Trophoblast cell (in vitro differentiated cells and primary cell): ENCODE measurements around the gene PIP5K1C.

Source experiments
- DNase-seq, 2 donors: peaks; one replicate each; pipeline ENCODE4 v3.0.0-alpha.2; 2016
- H2AFZ ChIP-seq: 2 replicates; pipeline ENCODE4 v1.6.1; 2013; ENCODE audit warnings: low read length, moderate library complexity, mild to moderate bottlenecking; ENCODE audit not compliant: insufficient read depth, poor library complexity
- H2AK5ac ChIP-seq: 2 replicates; pipeline ENCODE4 v1.6.1; 2013; ENCODE audit warnings: mild to moderate bottlenecking, low read length
- H2BK120ac ChIP-seq: 2 replicates; pipeline ENCODE4 v1.6.1; 2013; ENCODE audit warnings: low read length, mild to moderate bottlenecking, moderate library complexity; ENCODE audit not compliant: insufficient read depth, poor library complexity
- H2BK12ac ChIP-seq: 2 replicates; pipeline ENCODE4 v1.6.1; 2013; ENCODE audit warnings: mild to moderate bottlenecking, low read length, moderate library complexity
- H2BK5ac ChIP-seq: 2 replicates; pipeline ENCODE4 v1.6.1; 2013; ENCODE audit warnings: low read length, low read depth, moderate library complexity, mild to moderate bottlenecking; ENCODE audit not compliant: poor library complexity
- H3K14ac ChIP-seq: 2 replicates; pipeline ENCODE4 v1.6.1; 2013; ENCODE audit warnings: mild to moderate bottlenecking, low read length
- H3K18ac ChIP-seq: 2 replicates; pipeline ENCODE4 v1.6.1; 2013; ENCODE audit warnings: mild to moderate bottlenecking, low read length
- H3K23ac ChIP-seq: 2 replicates; pipeline ENCODE4 v1.6.1; 2013; ENCODE audit warnings: low read length
- H3K27ac ChIP-seq: 2 replicates; pipeline ENCODE4 v1.5.1; 2013; ENCODE audit warnings: low read depth, mild to moderate bottlenecking, inconsistent platforms, low read length, moderate library complexity
- H3K27me3 ChIP-seq: 2 replicates; pipeline ENCODE4 v1.6.1; 2013; ENCODE audit warnings: inconsistent platforms, mild to moderate bottlenecking, low read length, moderate library complexity; ENCODE audit not compliant: insufficient read depth
- H3K36me3 ChIP-seq, 2 experiments: 1 replicate in 1 of 2; 2 replicates in 1 of 2; pipeline ENCODE4 v1.6.1; 2013; ENCODE audit warnings: low read length in 2 of 2, mild to moderate bottlenecking in 2 of 2, moderate library complexity in 1 of 2; ENCODE audit not compliant: insufficient read depth in 2 of 2, control insufficient read depth in 1 of 2
- H3K4ac ChIP-seq: 2 replicates; pipeline ENCODE4 v1.6.1; 2013; ENCODE audit warnings: low read depth, mild to moderate bottlenecking, low read length, moderate library complexity
- H3K4me1 ChIP-seq, 2 experiments: 1 replicate in 1 of 2; 2 replicates in 1 of 2; pipeline ENCODE4 v1.6.1; 2013; ENCODE audit warnings: low read length in 2 of 2, mild to moderate bottlenecking in 2 of 2, moderate library complexity in 1 of 2; ENCODE audit not compliant: insufficient read depth in 2 of 2, control insufficient read depth in 1 of 2
- H3K4me2 ChIP-seq: 2 replicates; pipeline ENCODE4 v1.6.1; 2013; ENCODE audit warnings: inconsistent platforms, mild to moderate bottlenecking, low read length, moderate library complexity
- H3K4me3 ChIP-seq: 2 replicates; pipeline ENCODE4 v1.5.1; 2013; ENCODE audit warnings: mild to moderate bottlenecking, low read depth, low read length, inconsistent platforms
- H3K79me1 ChIP-seq: one replicate; pipeline ENCODE4 v1.6.1; 2013; ENCODE audit warnings: low read length
- H3K79me2 ChIP-seq: 2 replicates; pipeline ENCODE4 v1.6.1; 2013; ENCODE audit warnings: low read length, mild to moderate bottlenecking; ENCODE audit not compliant: control insufficient read depth, insufficient read depth, poor library complexity
- H3K9ac ChIP-seq: 2 replicates; pipeline ENCODE4 v1.6.1; 2013; ENCODE audit warnings: mild to moderate bottlenecking, low read length
- H3K9me3 ChIP-seq: 2 replicates; pipeline ENCODE4 v1.6.1; 2013; ENCODE audit warnings: low read depth, mild to moderate bottlenecking, control low read depth, inconsistent platforms, low read length; ENCODE audit not compliant: insufficient read depth
- H4K12ac ChIP-seq: 2 replicates; pipeline ENCODE4 v1.6.1; 2013; ENCODE audit warnings: low read depth, mild to moderate bottlenecking, low read length, moderate library complexity
- H4K8ac ChIP-seq: 2 replicates; pipeline ENCODE4 v1.6.1; 2013; ENCODE audit warnings: low read depth, mild to moderate bottlenecking, low read length, moderate library complexity
- H4K91ac ChIP-seq: one replicate; pipeline ENCODE4 v1.6.1; 2013; ENCODE audit warnings: low read depth, mild to moderate bottlenecking, low read length, moderate library complexity
- WGBS: extraction: QIAGEN DNeasy Blood & Tissue Kit; methylation state at CpG from one replicate; pipeline ENCODE4 v1.1.7; 2013; ENCODE audit warnings: missing lambda C conversion rate; ENCODE audit not compliant: insufficient read length, insufficient coverage; ENCODE audit errors: extremely low coverage; 5-methylcytosine and 5-hydroxymethylcytosine counted together

The PIP5K1C gene

GRCh38 chr19:3678188-3678587 lies 22.1 kb downstream of the PIP5K1C start:
- no peak overlapping the region for H3K4me2 ChIP-seq
- WGBS = over 99% methylated on average over 3 of the region's 3 CpGs
- H3K14ac ChIP-seq = no peak overlapping the region
- H3K4me3 ChIP-seq = no peak overlapping the region
- no peak overlapping the region for H2BK5ac ChIP-seq
- no peak overlapping the region for H3K9ac ChIP-seq
- peaks cover 2% of the 10 kb centered on the region for H3K9me3 ChIP-seq
- H2AFZ ChIP-seq = no peak overlapping the region
- H3K23ac ChIP-seq = no peak overlapping the region
- H4K8ac ChIP-seq = no peak overlapping the region
- H2BK12ac ChIP-seq = no peak overlapping the region
- H3K79me2 ChIP-seq = peaks cover 3% of the 10 kb centered on the region
- no peak overlapping the region for H4K12ac ChIP-seq
- no peak overlapping the region for H3K18ac ChIP-seq
- no peak overlapping the region for H3K27ac ChIP-seq
- peaks cover 12 to 13% of the 10 kb centered on the region in 2 experiments for H3K4me1 ChIP-seq
- no peak overlapping the region for H2AK5ac ChIP-seq
- peaks cover 8% of the 10 kb centered on the region in 2 experiments for H3K36me3 ChIP-seq
- H3K27me3 ChIP-seq = no peaks in the 10 kb centered on the region
- H3K4ac ChIP-seq = no peak overlapping the region
- no peak overlapping the region for H4K91ac ChIP-seq
- no peak for DNase-seq
- H2BK120ac ChIP-seq = no peak overlapping the region
- H3K79me1 ChIP-seq = peaks cover 6% of the 10 kb centered on the region

GRCh38 chr19:3674784-3675543 lies 25.3 kb downstream of the PIP5K1C start:
- no peak overlapping the region for H2BK5ac ChIP-seq

GRCh38 chr19:3673506-3674439 lies 26.5 kb downstream of the PIP5K1C start:
- no CpG with 5 or more reads among the region's 34 CpGs for WGBS

More at GRCh38 chr19:3674784-3675543, 25.3 kb downstream of the PIP5K1C start:
- Histone ChIP-seq H3K4me1 (peaks cover 14 to 21% of the 10 kb centered on the region in 2 experiments), H4K8ac (no peak overlapping the region), H3K27ac (no peak overlapping the region), H3K14ac (no peak overlapping the region), H3K4me2 (no peak overlapping the region), H4K91ac (no peak overlapping the region), H3K4ac (no peak overlapping the region), H3K9me3 (no peaks in the 10 kb centered on the region), H2AFZ (no peak overlapping the region), H3K36me3 (peaks cover 7 to 8% of the 10 kb centered on the region in 2 experiments), H2AK5ac (no peak overlapping the region), H3K9ac (no peak overlapping the region), H3K79me2 (peaks cover 5% of the 10 kb centered on the region), H4K12ac (no peak overlapping the region), H3K4me3 (no peak overlapping the region), H3K18ac (no peak overlapping the region), H3K23ac (no peak overlapping the region), H3K79me1 (peaks cover 10% of the 10 kb centered on the region), H3K27me3 (no peaks in the 10 kb centered on the region), H2BK12ac (no peak overlapping the region), H2BK120ac (no peak overlapping the region)
- no peak for DNase-seq
- whole genome bisulfite sequencing = no CpG with 5 or more reads among the region's 13 CpGs

GRCh38 chr19:3672993-3673392 lies 27.3 kb downstream of the PIP5K1C start:
- H2BK12ac ChIP-seq = no peak overlapping the region
- no peak overlapping the region for H2AK5ac ChIP-seq
- H3K9me3 ChIP-seq = no peaks in the 10 kb centered on the region
- H4K8ac ChIP-seq = no peak overlapping the region
- H3K18ac ChIP-seq = no peak overlapping the region
- H3K79me1 ChIP-seq = peaks cover 16% of the 10 kb centered on the region
- H3K14ac ChIP-seq = no peak overlapping the region
- no peak overlapping the region for H2BK5ac ChIP-seq
- no peak overlapping the region for H4K12ac ChIP-seq
- no peak overlapping the region for H3K4ac ChIP-seq
- H3K4me3 ChIP-seq = no peak overlapping the region
- no peak overlapping the region for H3K9ac ChIP-seq
- peaks cover 5% of the 10 kb centered on the region for H3K79me2 ChIP-seq
- H3K27ac ChIP-seq = no peak overlapping the region
- H2AFZ ChIP-seq = no peak overlapping the region
- no CpG with 5 or more reads among the region's 13 CpGs for WGBS
- H3K27me3 ChIP-seq = no peaks in the 10 kb centered on the region
- no peak for DNase-seq
- H3K4me1 ChIP-seq = peaks cover 17 to 32% of the 10 kb centered on the region in 2 experiments
- H3K4me2 ChIP-seq = no peak overlapping the region
- peaks cover 0 to 8% of the 10 kb centered on the region in 2 experiments for H3K36me3 ChIP-seq
- H2BK120ac ChIP-seq = no peak overlapping the region
- no peak overlapping the region for H3K23ac ChIP-seq
- H4K91ac ChIP-seq = no peak overlapping the region

More at GRCh38 chr19:3673506-3674439, 26.5 kb downstream of the PIP5K1C start:
- Histone ChIP-seq H2BK5ac (no peak overlapping the region), H3K23ac (no peak overlapping the region), H3K4me1 (peaks cover 17 to 28% of the 10 kb centered on the region in 2 experiments), H3K4ac (no peak overlapping the region), H2BK120ac (no peak overlapping the region), H3K9me3 (no peaks in the 10 kb centered on the region), H3K27ac (no peak overlapping the region), H4K12ac (no peak overlapping the region), H2AFZ (no peak overlapping the region), H2AK5ac (no peak overlapping the region), H2BK12ac (no peak overlapping the region), H3K36me3 (peaks cover 0 to 8% of the 10 kb centered on the region in 2 experiments), H3K4me2 (no peak overlapping the region), H3K79me2 (peaks cover 5% of the 10 kb centered on the region), H3K79me1 (peaks cover 16% of the 10 kb centered on the region), H3K4me3 (no peak overlapping the region), H3K14ac (no peak overlapping the region), H3K18ac (no peak overlapping the region), H4K8ac (no peak overlapping the region), H3K27me3 (no peaks in the 10 kb centered on the region), H4K91ac (no peak overlapping the region), H3K9ac (no peak overlapping the region)
- no peak for DNase-seq
